Stimulated activated CD8-positive, alpha-beta memory T cell treated with anti-CD3 and anti-CD28 coated beads, Interleukin-7, amount 100 ng/mL, for 48 hours (primary cell): ENCODE results near the gene MYL11.

ENCODE experiments used
- DNase-seq, 2 donors: peaks; one replicate each; pipeline ENCODE4 v3.0.0-alpha.2; 2020; ENCODE audit warnings: low read depth in 1 of 2; ENCODE audit errors: extremely low read depth in 1 of 2

The MYL11 gene

GRCh38 chr16:30353438-30354129 is 21.0 kb upstream of the MYL11 start:
- DNase-seq, result no peak

- no peak for DNase-seq
Measured at GRCh38 chr16:30354423-30355143, 20.0 kb upstream of the MYL11 start.

DNA sequence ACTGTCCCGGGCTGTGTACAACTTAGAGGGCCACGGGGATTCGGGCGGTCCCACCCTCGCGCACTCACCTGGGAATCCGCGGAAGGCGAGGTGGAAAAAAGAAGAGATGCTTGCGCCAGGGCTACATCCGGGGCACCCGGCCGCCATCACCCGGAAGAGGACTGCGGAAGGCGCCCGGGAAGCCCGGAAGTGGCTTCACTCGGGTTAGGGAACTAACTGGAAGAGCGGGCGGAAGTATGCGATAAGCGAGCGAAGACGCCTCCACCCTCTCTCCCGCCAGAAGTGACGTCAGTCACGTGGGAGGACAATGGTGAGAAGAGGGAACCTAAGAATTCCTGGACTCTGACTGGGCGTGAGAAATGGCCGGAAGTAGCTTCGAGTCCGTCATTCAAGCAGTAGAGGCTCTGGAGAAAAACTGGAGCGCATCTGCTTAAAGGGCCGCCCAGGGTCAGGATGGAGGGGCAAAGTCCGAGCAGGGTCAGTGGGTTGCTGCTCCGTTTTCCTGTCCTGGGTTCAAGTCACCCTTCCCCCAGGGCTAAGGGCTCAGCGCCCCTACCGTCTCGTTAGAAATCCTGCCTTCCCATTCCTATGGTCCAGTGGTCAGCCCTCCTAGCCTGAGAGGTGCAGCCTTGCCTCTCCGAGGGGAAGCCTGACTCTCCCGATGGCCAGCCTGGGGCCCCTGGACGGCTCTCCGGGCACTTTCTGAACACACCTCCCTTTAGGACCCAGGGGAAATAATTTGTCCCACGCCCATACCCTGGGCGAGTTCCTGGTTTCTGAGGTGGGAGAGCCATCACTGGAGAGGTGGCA is 19.3 kb upstream of the MYL11 start, which contains the start of gene CD2BP2:
Gene CD2BP2 (minus strand): TSS at position 165 of the 810 bp plus-strand sequence. CDS start 627 bp downstream, outside the sequence.
- DNase-seq, result peak; percentile 81 to 92

DNA sequence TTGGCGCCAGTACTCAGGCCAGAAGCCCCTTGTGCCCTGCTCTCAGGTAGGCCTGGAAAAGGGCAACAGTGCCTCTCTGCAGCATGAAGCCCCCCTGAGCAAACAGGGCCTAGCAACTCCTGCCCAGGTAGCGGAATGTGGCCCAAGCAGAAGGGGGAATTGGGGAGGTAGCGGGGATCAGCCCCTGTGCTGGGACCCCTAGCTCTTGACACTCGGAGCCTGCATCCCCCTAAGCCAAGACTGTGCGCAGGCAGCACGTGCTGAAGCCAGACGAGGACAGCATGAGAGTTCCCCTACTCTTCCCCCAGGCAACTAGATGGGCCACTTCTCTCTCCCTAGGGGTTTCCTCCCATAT is 18.7 kb upstream of the MYL11 start:
- no peak for DNase-seq

- no peak for DNase-seq
Measured at GRCh38 chr16:30356401-30357084, 18.1 kb upstream of the MYL11 start.

DNA sequence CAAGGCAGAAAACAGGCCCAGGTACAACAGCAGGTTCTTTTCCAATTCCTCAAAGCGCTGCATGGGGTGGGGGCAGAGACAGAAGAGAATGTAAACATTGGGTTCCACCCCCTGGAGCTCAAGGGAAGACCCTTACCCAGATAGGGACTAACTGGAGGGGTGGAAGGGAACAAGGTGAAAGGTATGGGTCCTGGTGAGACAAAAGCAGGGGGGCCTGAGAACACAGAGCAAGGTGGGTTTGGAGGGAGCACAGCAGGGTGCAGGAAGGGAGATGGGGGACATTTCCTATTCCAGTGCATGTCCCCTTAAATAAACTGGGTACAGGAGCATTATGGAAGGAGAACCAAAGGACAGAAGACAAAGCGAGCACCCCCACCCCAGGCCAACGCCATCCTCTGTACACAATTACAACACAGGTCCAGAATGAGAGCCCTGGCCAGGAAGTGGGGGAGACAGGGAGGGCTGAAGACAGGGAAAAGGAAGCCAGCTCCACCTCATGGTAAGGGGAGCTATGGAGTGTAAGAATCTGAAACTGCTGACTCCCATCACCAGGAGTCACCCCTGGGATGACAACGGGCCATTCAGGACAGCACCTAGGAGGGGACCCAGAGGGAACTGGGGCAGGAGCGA is 17.4 kb upstream of the MYL11 start:
- no peak for DNase-seq

DNA sequence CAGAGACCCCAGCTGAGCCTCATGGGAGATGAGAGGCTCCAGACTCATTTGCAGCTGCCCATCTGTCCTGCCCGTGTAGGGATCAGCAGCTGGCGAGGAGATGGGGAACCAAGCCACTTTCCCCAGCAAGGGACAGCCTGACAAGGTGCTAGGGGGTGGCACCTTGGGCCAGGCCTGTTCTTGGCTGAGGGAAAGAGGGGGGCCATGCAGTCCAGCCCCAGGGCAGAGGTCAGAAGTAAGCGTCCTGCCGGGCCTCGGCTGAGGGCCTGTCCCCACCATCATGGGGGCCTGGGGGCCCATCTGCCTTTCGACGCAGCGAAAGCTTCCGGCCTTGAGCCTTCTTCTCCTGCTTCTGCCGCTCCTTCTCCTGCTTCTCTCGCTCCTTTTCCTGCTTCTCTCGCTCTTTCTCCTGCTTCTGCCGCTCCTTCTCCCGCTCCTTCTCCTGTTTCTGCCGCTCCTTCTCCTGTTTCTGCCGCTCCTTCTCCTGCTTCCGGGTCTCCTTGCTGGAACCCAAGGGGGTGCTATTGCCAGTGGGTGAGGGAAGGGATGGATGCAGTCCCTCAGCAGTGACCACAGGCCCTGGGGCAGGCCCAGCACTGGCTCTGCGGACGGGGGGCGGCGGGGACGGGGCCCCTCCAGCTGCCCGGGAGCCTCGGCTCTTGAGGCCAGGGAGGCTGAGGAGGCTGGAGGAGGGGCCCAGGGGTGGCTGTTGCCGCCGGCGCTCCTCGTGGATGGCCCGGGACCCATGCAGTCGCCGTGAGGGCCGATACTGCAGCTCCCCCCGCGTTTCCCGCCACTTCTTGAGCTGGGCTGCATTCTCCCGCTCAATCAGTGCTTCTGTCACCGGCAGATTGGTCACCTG is 16.7 kb upstream of the MYL11 start:
- no peak for DNase-seq

GRCh38 chr16:30358577-30358936 is 16.0 kb upstream of the MYL11 start:
- DNase-seq, result no peak

- DNase-seq, result no peak
Measured at GRCh38 chr16:30358990-30359870, 15.4 kb upstream of the MYL11 start.

GRCh38 chr16:30359871-30360170 is 14.8 kb upstream of the MYL11 start:
- DNase-seq, result no peak

- no peak for DNase-seq
Measured at GRCh38 chr16:30361180-30361579, 13.4 kb upstream of the MYL11 start.

- no peak for DNase-seq
Measured at GRCh38 chr16:30365200-30365599, 9.4 kb upstream of the MYL11 start.

GRCh38 chr16:30366511-30366910 is 8.1 kb upstream of the MYL11 start:
- DNase-seq, result no peak

DNA sequence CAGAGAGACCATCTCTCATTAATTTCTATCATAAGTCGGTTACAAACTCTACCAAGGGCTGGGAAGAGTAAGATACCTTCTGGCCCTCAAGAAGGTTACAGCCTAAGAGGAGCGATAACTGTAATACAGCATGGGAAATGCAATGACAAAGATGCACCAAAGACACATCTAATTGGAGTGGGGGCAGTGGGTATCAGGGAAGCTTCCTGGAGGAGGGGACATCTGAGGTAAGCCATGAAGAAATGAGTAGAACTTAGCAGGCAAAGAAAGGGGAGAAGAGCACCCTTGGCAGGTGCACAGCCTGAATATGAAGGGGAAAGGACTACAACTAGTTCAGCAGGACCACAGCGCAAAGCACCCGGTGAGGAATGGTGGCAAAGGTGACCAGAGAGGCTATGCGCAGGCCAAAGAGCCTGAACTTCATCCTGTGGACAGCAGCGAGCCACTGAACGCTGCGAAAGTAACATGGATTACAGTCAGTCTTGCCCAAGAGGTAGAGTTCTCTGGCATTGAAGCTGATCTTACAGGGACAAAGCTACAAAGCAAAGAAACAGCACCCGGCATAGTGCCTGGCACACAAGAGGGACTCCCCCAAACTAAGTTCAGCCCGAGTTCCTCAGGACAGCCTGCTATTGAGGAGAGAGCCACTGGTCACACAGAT is 7.1 kb upstream of the MYL11 start:
- DNase-seq, result no peak

GRCh38 chr16:30368122-30368791 is 6.3 kb upstream of the MYL11 start:
- no peak for DNase-seq

DNA sequence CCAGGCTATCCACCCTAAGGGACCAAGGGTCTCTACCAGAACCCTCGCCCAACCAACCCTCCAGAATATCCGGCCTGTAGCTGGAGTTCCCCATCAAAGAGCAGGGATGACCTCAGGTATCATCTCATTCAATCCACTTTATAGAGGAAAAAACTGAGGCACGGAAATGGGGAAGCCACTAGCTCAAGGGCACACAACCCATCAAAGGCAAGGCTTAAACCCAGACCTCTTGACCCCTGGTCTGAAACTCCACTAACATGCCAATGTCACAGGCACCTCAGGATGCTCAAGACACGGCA is 5.9 kb upstream of the MYL11 start:
- no peak for DNase-seq

DNA sequence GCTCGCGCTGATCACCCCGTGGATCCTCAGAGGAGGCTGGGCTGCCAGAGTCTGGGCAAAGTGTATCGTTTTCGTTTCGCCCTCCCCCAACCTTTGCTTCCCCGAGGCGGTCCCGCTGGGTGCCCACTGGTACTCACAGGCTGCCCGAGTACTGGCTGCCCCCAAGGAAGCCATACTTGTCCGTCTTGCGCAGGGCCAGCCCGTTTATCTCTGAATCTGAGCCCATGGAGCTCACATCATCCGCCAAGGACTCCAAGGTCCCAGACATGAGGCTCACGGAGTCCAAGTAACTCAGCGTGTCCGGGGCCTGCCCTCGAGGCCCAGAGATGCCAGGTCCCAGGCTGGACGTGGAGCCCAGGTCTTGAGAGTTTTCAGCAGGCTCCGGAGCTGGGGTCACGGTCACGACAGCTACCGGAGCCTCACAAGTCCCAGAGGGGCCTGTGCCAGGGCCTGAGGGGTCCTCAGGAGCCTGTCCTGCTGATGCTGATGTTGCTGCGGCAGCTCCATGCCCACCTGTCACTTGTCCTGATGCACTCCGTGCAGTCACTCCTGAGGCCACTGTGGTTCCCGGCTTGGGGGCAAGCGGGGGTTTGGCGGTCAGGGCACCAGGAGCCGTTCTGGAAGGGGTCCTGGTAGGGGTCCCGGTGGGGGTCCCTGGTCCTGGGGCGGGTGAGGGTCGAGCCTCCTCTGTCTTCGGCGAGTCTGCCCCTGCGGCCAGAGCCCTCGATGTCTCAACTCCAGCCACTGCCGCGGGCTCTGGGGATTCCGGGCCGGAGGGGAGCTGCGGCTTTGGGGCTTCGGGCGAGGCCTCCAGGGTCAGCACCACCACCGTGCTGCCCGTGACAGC is 5.3 kb upstream of the MYL11 start:
- no peak for DNase-seq
